Left colon (tissue), 2 donors: ENCODE data around the gene PARP4. TPM values are rescaled to one million over a fixed set of nuclear protein-coding genes. Genes with fewer than 3 reads are reported as not detected.
"Not testable (repeated sequence)": the region's sequence is repeated elsewhere in the genome, so short reads cannot be mapped to it uniquely, and the experiment has no call there.

Source experiments
- ATAC-seq: fragments of 200-7000 bp; cut with Tn5 transposase; one replicate; pipeline ENCODE4 v1.9.1; 2020; ENCODE audit warnings: mild to moderate bottlenecking, moderate library complexity
- DNase-seq, 2 donors: peaks; one replicate each; pipeline ENCODE4 v3.0.0-alpha.2; 2020
- intact Hi-C, 2 donors: fragments of 100-400 bp; cut with DNase I in 1 of 2; cut with micrococcal nuclease in 1 of 2; formaldehyde crosslinking; loops; one replicate each; pipeline versions ENCODE4 v1.11.2 to v1.14.0; 2022; cut with DNase I, micrococcal nuclease
- total RNA-seq, 2 donors: library from RNA; stranded (reverse); fragmentation: NEBNext Ultra II Directional; extraction: Animal tissue kit (Norgen Biotek cat#: 25700); gene quantifications; one replicate each; pipeline ENCODE4 v1.2.1, GENCODE V29; 2021
- donor health status: DM: no; HTN: no; CAD: no.
- donor health status: DM: yes; HTN: yes; CAD: no.

PARP4 gene
- total RNA-seq, 2 donors from 2014 or later, result 129 to 137 TPM

DNA sequence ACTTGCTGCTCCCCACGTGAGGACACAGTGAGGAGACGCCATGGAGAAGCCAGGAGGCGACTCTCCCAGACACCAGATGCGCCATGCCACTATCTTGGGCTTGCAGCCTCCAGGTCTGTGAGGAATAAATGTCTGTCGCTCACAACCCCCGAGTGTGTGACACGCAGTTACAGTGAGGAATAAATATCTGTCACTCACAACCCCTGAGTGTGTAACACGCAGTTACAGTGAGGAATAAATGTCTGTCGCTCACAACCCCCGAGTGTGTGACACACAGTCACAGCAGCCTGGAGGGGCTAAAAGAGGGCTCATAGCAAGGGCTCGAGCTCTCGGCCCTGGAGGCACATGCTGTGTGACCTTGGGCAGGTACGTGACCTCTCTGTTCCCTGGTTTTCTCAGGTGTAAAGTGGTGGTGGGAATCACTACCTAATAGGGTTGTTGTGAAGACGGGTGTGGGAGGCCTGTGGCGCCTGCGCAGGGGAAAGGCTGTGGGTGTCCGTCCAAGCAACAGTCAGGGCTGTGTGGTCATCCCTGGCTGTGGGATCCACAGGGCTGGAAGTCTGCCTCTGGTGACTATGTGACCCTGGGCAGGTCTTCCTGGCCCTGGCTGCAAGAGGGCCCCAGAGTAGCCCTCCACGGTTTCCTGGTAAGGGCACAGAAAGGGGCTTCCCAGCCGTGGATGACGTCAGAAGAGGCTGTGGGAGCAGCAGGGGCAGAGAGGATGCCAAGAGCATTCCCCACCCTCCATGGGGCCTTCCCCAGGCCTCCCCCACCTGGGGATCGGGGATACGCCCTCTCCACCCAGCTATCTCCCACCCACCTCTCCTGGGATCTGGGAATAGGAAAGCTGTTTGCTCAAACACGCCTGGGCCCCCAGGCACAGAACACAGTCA, 125.5 kb downstream of the PARP4 start:
- ATAC-seq (no peak), DNase-seq (no peak)
- intact Hi-C loops, result no loop called here

DNA sequence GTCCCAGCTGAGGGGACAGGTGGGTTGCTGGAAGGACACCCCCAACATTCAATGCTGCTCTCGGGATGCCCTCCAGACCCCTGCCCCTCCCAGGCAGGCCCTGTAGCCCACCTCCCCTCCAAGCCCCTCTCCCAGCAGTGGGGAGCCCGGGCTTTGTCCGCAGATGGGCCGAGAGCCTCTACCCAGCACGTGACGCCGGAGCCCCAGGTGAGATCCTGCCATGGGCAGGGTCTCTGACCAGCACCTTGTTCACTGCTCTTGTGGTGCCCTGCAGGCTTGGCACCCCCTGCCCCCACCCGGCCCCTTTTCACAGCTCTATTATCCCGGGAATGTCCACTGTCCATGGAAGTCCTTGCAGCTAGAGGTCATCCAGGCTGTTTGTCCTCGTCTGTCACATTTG, 126.7 kb downstream of the PARP4 start:
- intact Hi-C loops, result no loop called here
- ATAC-seq, result no peak

DNA sequence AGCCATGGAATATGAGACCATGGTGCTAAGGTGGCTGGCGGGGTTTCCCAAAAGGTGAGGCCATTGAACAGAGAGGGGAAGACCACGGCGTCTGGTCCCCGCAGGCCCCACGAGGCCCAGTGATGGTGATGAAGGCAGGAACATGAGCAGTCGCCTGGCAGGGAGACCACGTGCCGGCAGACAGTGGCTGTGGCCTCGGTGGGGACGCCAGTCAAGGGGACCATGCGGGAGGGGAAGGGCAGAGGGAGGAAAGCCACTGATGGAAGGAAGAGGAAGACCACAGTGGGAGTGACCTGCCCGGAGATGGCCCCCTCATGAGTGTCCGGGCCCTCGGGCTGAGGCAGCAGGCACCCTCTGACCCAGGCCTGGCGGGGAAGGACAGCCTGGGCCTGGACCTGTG, 127.6 kb downstream of the PARP4 start:
- intact Hi-C loops, ATAC-seq, DNase-seq: not testable (repeated sequence)

More for the DNA sequence above, 126.7 kb downstream of the PARP4 start:
- no peak for DNase-seq

DNA sequence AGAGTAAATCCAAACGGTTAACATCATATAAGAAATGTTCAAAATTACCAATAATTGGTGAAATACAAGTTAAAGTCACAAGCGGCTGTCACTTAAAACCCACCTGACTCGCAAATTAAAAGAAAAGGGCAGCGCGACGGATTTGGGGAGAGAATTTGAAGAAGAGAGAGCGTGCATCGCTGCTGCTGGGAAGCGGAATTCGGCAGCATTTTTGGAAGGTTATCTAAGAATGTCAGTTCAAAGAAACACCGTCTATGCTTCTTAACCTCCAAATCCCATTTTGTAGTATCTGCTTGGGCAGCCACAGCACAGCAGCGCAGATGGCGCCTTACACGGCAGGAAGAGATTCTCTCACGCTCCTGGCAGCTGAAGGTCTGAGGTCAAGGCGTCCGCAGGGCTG, 128.5 kb downstream of the PARP4 start:
- ATAC-seq, DNase-seq, intact Hi-C loops: not testable (repeated sequence)

DNA sequence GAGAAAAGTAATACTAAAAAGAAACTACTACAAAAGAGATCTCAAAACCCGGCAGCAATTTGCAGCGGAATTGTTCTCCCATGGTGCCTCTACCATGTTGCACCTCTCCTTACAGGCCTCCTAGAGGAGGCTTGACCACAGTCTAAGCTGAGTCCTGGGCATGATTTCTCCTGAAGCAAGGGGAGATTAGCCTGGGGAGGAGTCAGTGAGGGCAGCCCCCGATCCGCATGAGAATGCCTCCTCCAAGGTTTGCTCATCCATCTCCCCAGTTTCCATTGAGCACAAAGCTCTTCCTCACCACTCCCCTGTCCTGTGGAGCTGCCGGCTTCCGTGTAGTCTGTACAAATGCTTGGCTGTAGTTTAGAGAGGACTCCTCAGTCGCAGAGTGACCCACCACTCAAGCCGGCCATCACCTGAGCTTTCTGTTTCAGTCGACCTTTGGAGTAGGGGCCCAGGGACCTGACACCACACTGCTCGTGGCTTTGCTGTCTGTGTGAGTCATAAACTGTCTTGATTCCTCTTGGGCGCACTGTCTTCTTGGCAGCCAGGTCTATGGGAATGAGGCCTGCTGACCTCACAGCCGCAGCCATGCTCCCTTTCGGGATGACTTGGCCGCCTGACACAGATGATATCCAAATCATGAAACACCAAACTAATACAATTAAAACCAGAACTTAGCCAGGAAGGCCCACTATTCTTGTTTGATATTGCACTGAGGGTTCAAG, 130.9 kb downstream of the PARP4 start:
- intact Hi-C loops, result no loop called here
- no peak for ATAC-seq
- DNase-seq, result no peak

- intact Hi-C loops, ATAC-seq, DNase-seq: not testable (repeated sequence)
These were observed 131.7 kb downstream of the PARP4 start for GRCh38 chr13:24380881-24381280.

GRCh38 chr13:24380227-24380626, 132.4 kb downstream of the PARP4 start:
- DNase-seq, ATAC-seq, intact Hi-C loops: not testable (repeated sequence)

- DNase-seq, intact Hi-C loops, ATAC-seq: not testable (repeated sequence)
These were observed 141.3 kb downstream of the PARP4 start for GRCh38 chr13:24371273-24371672.

Other genes with a start within 250 kb of the PARP4 start
- under 1 TPM in 1 of 2 donors, not detected in 1; 0.45 TPM for gene C1QTNF9, start 203.2 kb downstream of the PARP4 start, total RNA-seq
- gene ATP12A, start 167.6 kb upstream of the PARP4 start, total RNA-seq, result under 1 TPM in 1 of 2 donors, not detected in 1; 0.64 TPM